Measurements from ENCODE around the gene RPS16. TPM values are rescaled to one million over a fixed set of nuclear protein-coding genes. Genes with fewer than 3 reads are reported as not detected.
A peak's percentile ranks its signal among the peaks of the same experiment; 100 is the strongest.

Gene RPS16
- total and polyA plus RNA-seq, 9 of the 15 experiments (the other 6 are each of a cell fraction or from before 2014, with no cell fraction given): 82.6 to 3,671 (median 2,204) TPM

DNA sequence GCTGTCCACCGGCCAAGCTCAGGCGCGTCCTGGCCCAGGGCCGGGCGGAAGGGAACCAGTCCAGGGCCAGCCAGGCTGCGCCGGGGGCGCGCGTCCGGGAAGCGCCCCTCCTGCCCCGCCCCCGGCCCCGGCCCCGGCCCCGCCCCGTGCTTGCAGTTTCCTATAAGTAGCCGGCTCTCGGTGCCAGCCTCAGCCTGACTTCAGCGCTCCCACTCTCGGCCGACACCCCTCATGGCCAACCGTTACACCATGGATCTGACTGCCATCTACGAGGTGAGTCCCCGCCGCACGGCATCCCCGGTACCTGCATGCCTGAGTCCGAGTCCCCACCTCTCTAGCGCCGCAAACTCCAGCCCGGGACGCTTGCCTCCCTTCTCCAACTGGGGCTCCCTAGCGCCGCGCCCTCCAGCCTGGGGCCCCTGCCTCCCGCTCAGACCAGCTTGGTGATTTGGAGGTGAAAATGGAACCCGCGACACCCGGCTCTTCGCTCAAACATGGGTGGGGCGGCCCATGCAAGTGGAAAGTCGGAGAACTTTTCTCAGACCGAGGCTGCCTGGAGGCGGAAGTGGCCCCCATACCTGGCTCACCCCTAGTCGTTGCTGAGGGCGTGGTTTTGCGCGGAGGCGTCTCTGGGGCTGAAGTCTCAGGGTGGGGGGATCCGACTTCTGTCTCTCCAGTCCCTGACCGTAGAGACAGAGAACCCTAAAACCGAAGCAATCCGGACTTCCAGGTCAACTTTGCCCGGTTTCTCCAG lies 28.9 kb downstream of the RPS16 start, which contains the start of gene ZFP36 (continued):
- TF ChIP-seq BACH1 (tag; IDR thresholded peaks at IDR 0.05) (no peak), ZNF589 (CRISPR knock-in tag; IDR thresholded peaks at IDR 0.05; ENCODE audit: low read depth) (no peak), EHMT2 (IDR thresholded peaks at IDR 0.05) (no peak), SREBF1 (IDR thresholded peaks at IDR 0.05; ENCODE audit: borderline replicate concordance, low read depth, low read length) (no peak), ZHX1 (conservative IDR thresholded peaks at IDR 0.05; ENCODE audit: low read length) (no peak), PTRF (tag; IDR thresholded peaks at IDR 0.05) (no peak), DPF2 (IDR thresholded peaks at IDR 0.05) (peak; percentile 16; the same call in 1 of the 2 replicates), ZNF282 (CRISPR knock-in tag; IDR thresholded peaks at IDR 0.05) (no peak), ZNF324 (CRISPR knock-in tag; IDR thresholded peaks at IDR 0.05) (no peak), NUFIP1 (IDR thresholded peaks at IDR 0.05; ENCODE audit: partially characterized antibody) (no peak), ZNF764 (CRISPR knock-in tag; IDR thresholded peaks at IDR 0.05; ENCODE audit: low read depth) (no peak)
- TF ChIP-seq, protein P1, sequence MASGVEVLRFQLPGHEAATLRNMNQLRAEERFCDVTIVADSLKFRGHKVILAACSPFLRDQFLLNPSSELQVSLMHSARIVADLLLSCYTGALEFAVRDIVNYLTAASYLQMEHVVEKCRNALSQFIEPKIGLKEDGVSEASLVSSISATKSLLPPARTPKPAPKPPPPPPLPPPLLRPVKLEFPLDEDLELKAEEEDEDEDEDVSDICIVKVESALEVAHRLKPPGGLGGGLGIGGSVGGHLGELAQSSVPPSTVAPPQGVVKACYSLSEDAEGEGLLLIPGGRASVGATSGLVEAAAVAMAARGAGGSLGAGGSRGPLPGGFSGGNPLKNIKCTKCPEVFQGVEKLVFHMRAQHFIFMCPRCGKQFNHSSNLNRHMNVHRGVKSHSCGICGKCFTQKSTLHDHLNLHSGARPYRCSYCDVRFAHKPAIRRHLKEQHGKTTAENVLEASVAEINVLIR (CRISPR knock-in tag; IDR thresholded peaks at IDR 0.05): no peak
- TF ChIP-seq, protein P2, sequence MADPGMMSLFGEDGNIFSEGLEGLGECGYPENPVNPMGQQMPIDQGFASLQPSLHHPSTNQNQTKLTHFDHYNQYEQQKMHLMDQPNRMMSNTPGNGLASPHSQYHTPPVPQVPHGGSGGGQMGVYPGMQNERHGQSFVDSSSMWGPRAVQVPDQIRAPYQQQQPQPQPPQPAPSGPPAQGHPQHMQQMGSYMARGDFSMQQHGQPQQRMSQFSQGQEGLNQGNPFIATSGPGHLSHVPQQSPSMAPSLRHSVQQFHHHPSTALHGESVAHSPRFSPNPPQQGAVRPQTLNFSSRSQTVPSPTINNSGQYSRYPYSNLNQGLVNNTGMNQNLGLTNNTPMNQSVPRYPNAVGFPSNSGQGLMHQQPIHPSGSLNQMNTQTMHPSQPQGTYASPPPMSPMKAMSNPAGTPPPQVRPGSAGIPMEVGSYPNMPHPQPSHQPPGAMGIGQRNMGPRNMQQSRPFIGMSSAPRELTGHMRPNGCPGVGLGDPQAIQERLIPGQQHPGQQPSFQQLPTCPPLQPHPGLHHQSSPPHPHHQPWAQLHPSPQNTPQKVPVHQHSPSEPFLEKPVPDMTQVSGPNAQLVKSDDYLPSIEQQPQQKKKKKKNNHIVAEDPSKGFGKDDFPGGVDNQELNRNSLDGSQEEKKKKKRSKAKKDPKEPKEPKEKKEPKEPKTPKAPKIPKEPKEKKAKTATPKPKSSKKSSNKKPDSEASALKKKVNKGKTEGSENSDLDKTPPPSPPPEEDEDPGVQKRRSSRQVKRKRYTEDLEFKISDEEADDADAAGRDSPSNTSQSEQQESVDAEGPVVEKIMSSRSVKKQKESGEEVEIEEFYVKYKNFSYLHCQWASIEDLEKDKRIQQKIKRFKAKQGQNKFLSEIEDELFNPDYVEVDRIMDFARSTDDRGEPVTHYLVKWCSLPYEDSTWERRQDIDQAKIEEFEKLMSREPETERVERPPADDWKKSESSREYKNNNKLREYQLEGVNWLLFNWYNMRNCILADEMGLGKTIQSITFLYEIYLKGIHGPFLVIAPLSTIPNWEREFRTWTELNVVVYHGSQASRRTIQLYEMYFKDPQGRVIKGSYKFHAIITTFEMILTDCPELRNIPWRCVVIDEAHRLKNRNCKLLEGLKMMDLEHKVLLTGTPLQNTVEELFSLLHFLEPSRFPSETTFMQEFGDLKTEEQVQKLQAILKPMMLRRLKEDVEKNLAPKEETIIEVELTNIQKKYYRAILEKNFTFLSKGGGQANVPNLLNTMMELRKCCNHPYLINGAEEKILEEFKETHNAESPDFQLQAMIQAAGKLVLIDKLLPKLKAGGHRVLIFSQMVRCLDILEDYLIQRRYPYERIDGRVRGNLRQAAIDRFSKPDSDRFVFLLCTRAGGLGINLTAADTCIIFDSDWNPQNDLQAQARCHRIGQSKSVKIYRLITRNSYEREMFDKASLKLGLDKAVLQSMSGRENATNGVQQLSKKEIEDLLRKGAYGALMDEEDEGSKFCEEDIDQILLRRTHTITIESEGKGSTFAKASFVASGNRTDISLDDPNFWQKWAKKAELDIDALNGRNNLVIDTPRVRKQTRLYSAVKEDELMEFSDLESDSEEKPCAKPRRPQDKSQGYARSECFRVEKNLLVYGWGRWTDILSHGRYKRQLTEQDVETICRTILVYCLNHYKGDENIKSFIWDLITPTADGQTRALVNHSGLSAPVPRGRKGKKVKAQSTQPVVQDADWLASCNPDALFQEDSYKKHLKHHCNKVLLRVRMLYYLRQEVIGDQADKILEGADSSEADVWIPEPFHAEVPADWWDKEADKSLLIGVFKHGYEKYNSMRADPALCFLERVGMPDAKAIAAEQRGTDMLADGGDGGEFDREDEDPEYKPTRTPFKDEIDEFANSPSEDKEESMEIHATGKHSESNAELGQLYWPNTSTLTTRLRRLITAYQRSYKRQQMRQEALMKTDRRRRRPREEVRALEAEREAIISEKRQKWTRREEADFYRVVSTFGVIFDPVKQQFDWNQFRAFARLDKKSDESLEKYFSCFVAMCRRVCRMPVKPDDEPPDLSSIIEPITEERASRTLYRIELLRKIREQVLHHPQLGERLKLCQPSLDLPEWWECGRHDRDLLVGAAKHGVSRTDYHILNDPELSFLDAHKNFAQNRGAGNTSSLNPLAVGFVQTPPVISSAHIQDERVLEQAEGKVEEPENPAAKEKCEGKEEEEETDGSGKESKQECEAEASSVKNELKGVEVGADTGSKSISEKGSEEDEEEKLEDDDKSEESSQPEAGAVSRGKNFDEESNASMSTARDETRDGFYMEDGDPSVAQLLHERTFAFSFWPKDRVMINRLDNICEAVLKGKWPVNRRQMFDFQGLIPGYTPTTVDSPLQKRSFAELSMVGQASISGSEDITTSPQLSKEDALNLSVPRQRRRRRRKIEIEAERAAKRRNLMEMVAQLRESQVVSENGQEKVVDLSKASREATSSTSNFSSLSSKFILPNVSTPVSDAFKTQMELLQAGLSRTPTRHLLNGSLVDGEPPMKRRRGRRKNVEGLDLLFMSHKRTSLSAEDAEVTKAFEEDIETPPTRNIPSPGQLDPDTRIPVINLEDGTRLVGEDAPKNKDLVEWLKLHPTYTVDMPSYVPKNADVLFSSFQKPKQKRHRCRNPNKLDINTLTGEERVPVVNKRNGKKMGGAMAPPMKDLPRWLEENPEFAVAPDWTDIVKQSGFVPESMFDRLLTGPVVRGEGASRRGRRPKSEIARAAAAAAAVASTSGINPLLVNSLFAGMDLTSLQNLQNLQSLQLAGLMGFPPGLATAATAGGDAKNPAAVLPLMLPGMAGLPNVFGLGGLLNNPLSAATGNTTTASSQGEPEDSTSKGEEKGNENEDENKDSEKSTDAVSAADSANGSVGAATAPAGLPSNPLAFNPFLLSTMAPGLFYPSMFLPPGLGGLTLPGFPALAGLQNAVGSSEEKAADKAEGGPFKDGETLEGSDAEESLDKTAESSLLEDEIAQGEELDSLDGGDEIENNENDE (IDR thresholded peaks at IDR 0.05; ENCODE audit: low read depth, low read length): no peak

Measured in K562 (cell line).